Measurements from ENCODE around the gene TNNI3. TPM values are rescaled to one million over a fixed set of nuclear protein-coding genes. Genes with fewer than 3 reads are reported as not detected.
A peak's percentile ranks its signal among the peaks of the same experiment; 100 is the strongest.

The TNNI3 gene
- total RNA-seq, 6 donors from 2014 or later: 1.0 to 14.6 (median 5.9) TPM

- Histone ChIP-seq H3K9me3 (no peaks in the 10 kb centered on the region), H3K27ac (peak overlapping the region; percentile 78 to 92 (median 86)), H3K36me3 (peaks cover 0 to 36% (median 18%) of the 10 kb centered on the region in 4 donors), H3K4me3 (no peak overlapping the region), H3K4me1 (peaks cover 31 to 52% (median 47%) of the 10 kb centered on the region in 4 donors), H3K27me3 (no peaks in the 10 kb centered on the region)
- peak; percentile 75 to 85 for DNase-seq
- ATAC-seq (ENCODE audit: low FRiP score in 2 of 2): peak; percentile 58 to 59
- no peak for TF ChIP-seq POLR2A (IDR thresholded peaks at IDR 0.05)
- peak in 3 of 4 donors; percentile 89 to 94 (median 90) for TF ChIP-seq EP300 (IDR thresholded peaks at IDR 0.05)
- TF ChIP-seq POLR2AphosphoS5 (IDR thresholded peaks at IDR 0.05): peak; percentile 33 to 67
- no peak for TF ChIP-seq CTCF (IDR thresholded peaks at IDR 0.05)
- WGBS, 2 donors: 35 to 51% methylated on average over 8 to 12 of the region's 12 CpGs
These were observed 43.9 kb downstream of the TNNI3 start for GRCh38 chr19:55113570-55114039.

- Histone ChIP-seq H3K9me3 (no peaks in the 10 kb centered on the region), H3K4me3 (no peak overlapping the region), H3K36me3 (peaks cover 0 to 36% (median 18%) of the 10 kb centered on the region in 4 donors), H3K27me3 (no peaks in the 10 kb centered on the region), H3K4me1 (peaks cover 31 to 46% (median 41%) of the 10 kb centered on the region in 4 donors), H3K27ac (peak overlapping the region; percentile 59 to 92 (median 80))
- WGBS, 2 donors: 57 to 78% methylated on average over 13 to 23 of the region's 23 CpGs
- TF ChIP-seq POLR2AphosphoS5 (IDR thresholded peaks at IDR 0.05) (no peak), CTCF (IDR thresholded peaks at IDR 0.05) (peak in 1 of 6 experiments; percentile 4), POLR2A (IDR thresholded peaks at IDR 0.05) (no peak)
- peak; percentile 42 to 60 for DNase-seq
- ATAC-seq (ENCODE audit: low FRiP score in 2 of 2): no peak
These were observed 44.6 kb downstream of the TNNI3 start for GRCh38 chr19:55112777-55113569.

GRCh38 chr19:55112246-55112776 lies 45.2 kb downstream of the TNNI3 start:
- Histone ChIP-seq H3K4me1 (peaks cover 31 to 45% (median 40%) of the 10 kb centered on the region in 4 donors), H3K4me3 (no peak overlapping the region), H3K9me3 (no peaks in the 10 kb centered on the region), H3K27me3 (no peaks in the 10 kb centered on the region), H3K27ac (peak overlapping the region; percentile 59 to 92 (median 80)), H3K36me3 (peaks cover 0 to 36% (median 18%) of the 10 kb centered on the region in 4 donors)
- WGBS, 2 donors: 86 to 97% methylated on average over 1 to 20 of the region's 25 CpGs
- TF ChIP-seq POLR2AphosphoS5 (IDR thresholded peaks at IDR 0.05) (no peak), EP300 (IDR thresholded peaks at IDR 0.05) (no peak), POLR2A (IDR thresholded peaks at IDR 0.05) (no peak), CTCF (IDR thresholded peaks at IDR 0.05) (no peak)
- DNase-seq: peak in 1 of 2 donors; percentile 66
- ATAC-seq (ENCODE audit: low FRiP score in 2 of 2): no peak

GRCh38 chr19:55111238-55111831 lies 46.2 kb downstream of the TNNI3 start:
- peaks cover 31 to 41% (median 36%) of the 10 kb centered on the region in 4 donors for H3K4me1 ChIP-seq
- no peaks in the 10 kb centered on the region for H3K9me3 ChIP-seq
- WGBS, 2 donors: 83 to 85% methylated on average over 21 of the region's 21 CpGs
- peak overlapping the region in 3 of 4 donors; percentile 6 to 92 (median 27) for H3K27ac ChIP-seq
- H3K4me3 ChIP-seq: no peak overlapping the region
- DNase-seq: peak in 1 of 2 donors; percentile 39
- no peaks in the 10 kb centered on the region for H3K27me3 ChIP-seq
- ATAC-seq (ENCODE audit: low FRiP score in 2 of 2): no peak
- TF ChIP-seq CTCF (IDR thresholded peaks at IDR 0.05): no peak
- TF ChIP-seq EP300 (IDR thresholded peaks at IDR 0.05): no peak
- TF ChIP-seq POLR2AphosphoS5 (IDR thresholded peaks at IDR 0.05): no peak
- no peak for TF ChIP-seq POLR2A (IDR thresholded peaks at IDR 0.05)
- H3K36me3 ChIP-seq: peaks cover 0 to 43% (median 18%) of the 10 kb centered on the region in 4 donors
